GM12878 (cell line): Measurements from ENCODE around the gene CCNL2. TPM values are rescaled to one million over a fixed set of nuclear protein-coding genes. Genes with fewer than 3 reads are reported as not detected.

ENCODE experiments used
- E2F4 ChIP-seq: IDR thresholded peaks from 2 replicates; pipeline ENCODE4 v1.6.1; 2012; ENCODE audit warnings: low read depth, low read length, improper control_type of control experiment
- EED ChIP-seq: sonication (generic); IDR thresholded peaks from 2 replicates; pipeline ENCODE4 v1.6.1; 2016; ENCODE audit warnings: antibody characterized with exemption, low read depth
- HDAC2 ChIP-seq: fragments of 200-600 bp; sonication (generic); IDR thresholded peaks from 2 replicates; pipeline ENCODE4 v1.6.1; 2017
- HDAC6 ChIP-seq: fragments of 200-600 bp; sonication (generic); IDR thresholded peaks from one replicate; pipeline ENCODE4 v1.8.0; 2017; ENCODE audit warnings: antibody characterized with exemption; ENCODE audit not compliant: unreplicated experiment
- KLF5 ChIP-seq: fragments of 450-650 bp; IDR thresholded peaks from 2 replicates; pipeline ENCODE4 v1.6.1; 2014; ENCODE audit warnings: mild to moderate bottlenecking; ENCODE audit not compliant: partially characterized antibody
- MTA3 ChIP-seq: IDR thresholded peaks from 2 replicates; pipeline ENCODE4 v1.6.1; 2012; ENCODE audit warnings: low read length, inconsistent platforms, borderline replicate concordance
- MXI1 ChIP-seq: fragments of 150-350 bp; IDR thresholded peaks from 2 replicates; pipeline ENCODE4 v1.6.1; 2011; ENCODE audit warnings: low read depth, mild to moderate bottlenecking, inconsistent platforms, low read length, improper control_type of control experiment
- NBN ChIP-seq: fragments of 450-650 bp; IDR thresholded peaks from 2 replicates; pipeline ENCODE4 v1.6.1; 2016
- NRF1 ChIP-seq: conservative IDR thresholded peaks from 2 replicates; pipeline ENCODE4 v1.6.1; 2011; ENCODE audit warnings: mild to moderate bottlenecking, low read depth, low read length, improper control_type of control experiment
- POLR2A ChIP-seq: IDR thresholded peaks from 2 replicates; pipeline ENCODE4 v1.6.1; 2011; ENCODE audit warnings: low read depth, mild to moderate bottlenecking, low read length
- POLR2AphosphoS2 ChIP-seq: IDR thresholded peaks from 2 replicates; pipeline ENCODE4 v1.6.1; 2011; ENCODE audit warnings: low read depth, mild to moderate bottlenecking, low read length, improper control_type of control experiment, moderate library complexity
- SMAD5 ChIP-seq: IDR thresholded peaks from 2 replicates; pipeline ENCODE4 v1.6.1; 2016; ENCODE audit warnings: antibody characterized with exemption, low read depth
- SP1 ChIP-seq: IDR thresholded peaks from one replicate; pipeline ENCODE4 v1.6.1; 2011; ENCODE audit warnings: low read depth, low read length
- SRF ChIP-seq, 2 experiments: IDR thresholded peaks; 2 replicates each; pipeline ENCODE4 v1.6.1; 2011; ENCODE audit warnings: low read depth in 2 of 2, low read length in 2 of 2, mild to moderate bottlenecking in 1 of 2, moderate library complexity in 1 of 2
- TCF3 ChIP-seq: IDR thresholded peaks from 2 replicates; pipeline ENCODE4 v1.6.1; 2012; ENCODE audit warnings: low read depth, mild to moderate bottlenecking, low read length, borderline replicate concordance; ENCODE audit not compliant: insufficient read depth
- ZSCAN29 ChIP-seq: fragments of 450-650 bp; IDR thresholded peaks from 2 replicates; pipeline ENCODE4 v1.6.1; 2017; ENCODE audit warnings: mild to moderate bottlenecking, moderate library complexity
- ZZZ3 ChIP-seq: IDR thresholded peaks from 2 replicates; pipeline ENCODE4 v1.6.1; 2011; ENCODE audit warnings: low read depth; ENCODE audit not compliant: control insufficient read depth, insufficient read length
- polyA plus RNA-seq, 11 experiments: library from polyadenylated mRNA; depleted of rRNA in 4 of 11; unstranded in 6 of 11; stranded (reverse) in 5 of 11; fragments of >200 nt; fragmentation: Nextera tagmentation in 4 of 11; fragmentation: Illumina TruSeq in 1 of 11; extraction: Ambion mirVana in 4 of 11; extraction: Trizol in 1 of 11; gene quantifications; 1 replicate in 1 of 11; 2 replicates in 10 of 11; pipeline versions ENCODE4 v1.2.1 to v1.2.3, GENCODE V29; 2011 to 2016; ENCODE audit warnings: inconsistent platforms in 2 of 11, missing spikeins in 2 of 11, low read depth in 1 of 11
- total RNA-seq, 4 experiments: library from RNA; depleted of rRNA in 3 of 4; stranded (reverse); fragments of >200 nt in 3 of 4; fragmentation: Illumina TruSeq in 1 of 4; extraction: Trizol in 1 of 4; gene quantifications; 2 replicates each; pipeline versions ENCODE4 v1.2.1 to v1.2.3, GENCODE V29; 2013 to 2021
- TF ChIP-seq, protein P1 (sequence below): fragments of 150-350 bp; IDR thresholded peaks from 2 replicates; pipeline ENCODE4 v1.6.1; 2014; ENCODE audit warnings: mild to moderate bottlenecking, low read depth, low read length
- TF ChIP-seq, protein P2 (sequence below): fragments of 450-650 bp; IDR thresholded peaks from 2 replicates; pipeline ENCODE4 v1.6.1; 2017; ENCODE audit warnings: mild to moderate bottlenecking
- TF ChIP-seq, protein P3 (sequence below): fragments of 450-650 bp; IDR thresholded peaks from 2 replicates; pipeline ENCODE4 v1.6.1; 2017; ENCODE audit warnings: mild to moderate bottlenecking, low read depth, inconsistent platforms; ENCODE audit not compliant: poor library complexity, severe bottlenecking
- TF ChIP-seq, protein P4 (sequence below): fragments of 450-650 bp; formaldehyde crosslinking; IDR thresholded peaks from 2 replicates; pipeline ENCODE4 v1.5.0; 2022; ENCODE audit warnings: mild to moderate bottlenecking, missing genetic modification characterization

CCNL2 gene
- total and polyA plus RNA-seq, 10 of the 15 experiments (the other 5 are each of a cell fraction or from before 2014, with no cell fraction given): 2.1 to 143 (median 101) TPM

- 0 out of 2 replicates have a peak, but pooled peaks have one; percentile 10 for TF ChIP-seq ZSCAN29
- no peak for TF ChIP-seq E2F4
- peak; percentile 73 for TF ChIP-seq SP1
- TF ChIP-seq NBN: no peak
- peak; percentile 55 for TF ChIP-seq NRF1
- TF ChIP-seq EED: no peak
- no peak for TF ChIP-seq HDAC6
- peak; percentile 90 for TF ChIP-seq SMAD5
- TF ChIP-seq, protein P1, sequence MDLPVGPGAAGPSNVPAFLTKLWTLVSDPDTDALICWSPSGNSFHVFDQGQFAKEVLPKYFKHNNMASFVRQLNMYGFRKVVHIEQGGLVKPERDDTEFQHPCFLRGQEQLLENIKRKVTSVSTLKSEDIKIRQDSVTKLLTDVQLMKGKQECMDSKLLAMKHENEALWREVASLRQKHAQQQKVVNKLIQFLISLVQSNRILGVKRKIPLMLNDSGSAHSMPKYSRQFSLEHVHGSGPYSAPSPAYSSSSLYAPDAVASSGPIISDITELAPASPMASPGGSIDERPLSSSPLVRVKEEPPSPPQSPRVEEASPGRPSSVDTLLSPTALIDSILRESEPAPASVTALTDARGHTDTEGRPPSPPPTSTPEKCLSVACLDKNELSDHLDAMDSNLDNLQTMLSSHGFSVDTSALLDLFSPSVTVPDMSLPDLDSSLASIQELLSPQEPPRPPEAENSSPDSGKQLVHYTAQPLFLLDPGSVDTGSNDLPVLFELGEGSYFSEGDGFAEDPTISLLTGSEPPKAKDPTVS: 0 out of 2 replicates have a peak, but pooled peaks have one; percentile 15
- TF ChIP-seq SRF (IDR thresholded peaks at IDR 0.05; ENCODE audit: low read depth in 2 of 2, low read length in 2 of 2): peak in 1 of 2 experiments; percentile 53; a peak in 1 of 4 replicates
- TF ChIP-seq, protein P2, sequence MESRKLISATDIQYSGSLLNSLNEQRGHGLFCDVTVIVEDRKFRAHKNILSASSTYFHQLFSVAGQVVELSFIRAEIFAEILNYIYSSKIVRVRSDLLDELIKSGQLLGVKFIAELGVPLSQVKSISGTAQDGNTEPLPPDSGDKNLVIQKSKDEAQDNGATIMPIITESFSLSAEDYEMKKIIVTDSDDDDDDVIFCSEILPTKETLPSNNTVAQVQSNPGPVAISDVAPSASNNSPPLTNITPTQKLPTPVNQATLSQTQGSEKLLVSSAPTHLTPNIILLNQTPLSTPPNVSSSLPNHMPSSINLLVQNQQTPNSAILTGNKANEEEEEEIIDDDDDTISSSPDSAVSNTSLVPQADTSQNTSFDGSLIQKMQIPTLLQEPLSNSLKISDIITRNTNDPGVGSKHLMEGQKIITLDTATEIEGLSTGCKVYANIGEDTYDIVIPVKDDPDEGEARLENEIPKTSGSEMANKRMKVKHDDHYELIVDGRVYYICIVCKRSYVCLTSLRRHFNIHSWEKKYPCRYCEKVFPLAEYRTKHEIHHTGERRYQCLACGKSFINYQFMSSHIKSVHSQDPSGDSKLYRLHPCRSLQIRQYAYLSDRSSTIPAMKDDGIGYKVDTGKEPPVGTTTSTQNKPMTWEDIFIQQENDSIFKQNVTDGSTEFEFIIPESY: no peak
- no peak for TF ChIP-seq HDAC2
- TF ChIP-seq, protein P3, sequence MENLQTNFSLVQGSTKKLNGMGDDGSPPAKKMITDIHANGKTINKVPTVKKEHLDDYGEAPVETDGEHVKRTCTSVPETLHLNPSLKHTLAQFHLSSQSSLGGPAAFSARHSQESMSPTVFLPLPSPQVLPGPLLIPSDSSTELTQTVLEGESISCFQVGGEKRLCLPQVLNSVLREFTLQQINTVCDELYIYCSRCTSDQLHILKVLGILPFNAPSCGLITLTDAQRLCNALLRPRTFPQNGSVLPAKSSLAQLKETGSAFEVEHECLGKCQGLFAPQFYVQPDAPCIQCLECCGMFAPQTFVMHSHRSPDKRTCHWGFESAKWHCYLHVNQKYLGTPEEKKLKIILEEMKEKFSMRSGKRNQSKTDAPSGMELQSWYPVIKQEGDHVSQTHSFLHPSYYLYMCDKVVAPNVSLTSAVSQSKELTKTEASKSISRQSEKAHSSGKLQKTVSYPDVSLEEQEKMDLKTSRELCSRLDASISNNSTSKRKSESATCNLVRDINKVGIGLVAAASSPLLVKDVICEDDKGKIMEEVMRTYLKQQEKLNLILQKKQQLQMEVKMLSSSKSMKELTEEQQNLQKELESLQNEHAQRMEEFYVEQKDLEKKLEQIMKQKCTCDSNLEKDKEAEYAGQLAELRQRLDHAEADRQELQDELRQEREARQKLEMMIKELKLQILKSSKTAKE: no peak
- TF ChIP-seq POLR2A: peak; percentile 98
- peak; percentile 93 for TF ChIP-seq POLR2AphosphoS2
- TF ChIP-seq MXI1: peak; percentile 94
- no peak for TF ChIP-seq ZZZ3
- TF ChIP-seq TCF3: 0 out of 2 replicates have a peak, but pooled peaks have one; percentile 11
- peak; percentile 49 for TF ChIP-seq KLF5
- TF ChIP-seq, protein P4, sequence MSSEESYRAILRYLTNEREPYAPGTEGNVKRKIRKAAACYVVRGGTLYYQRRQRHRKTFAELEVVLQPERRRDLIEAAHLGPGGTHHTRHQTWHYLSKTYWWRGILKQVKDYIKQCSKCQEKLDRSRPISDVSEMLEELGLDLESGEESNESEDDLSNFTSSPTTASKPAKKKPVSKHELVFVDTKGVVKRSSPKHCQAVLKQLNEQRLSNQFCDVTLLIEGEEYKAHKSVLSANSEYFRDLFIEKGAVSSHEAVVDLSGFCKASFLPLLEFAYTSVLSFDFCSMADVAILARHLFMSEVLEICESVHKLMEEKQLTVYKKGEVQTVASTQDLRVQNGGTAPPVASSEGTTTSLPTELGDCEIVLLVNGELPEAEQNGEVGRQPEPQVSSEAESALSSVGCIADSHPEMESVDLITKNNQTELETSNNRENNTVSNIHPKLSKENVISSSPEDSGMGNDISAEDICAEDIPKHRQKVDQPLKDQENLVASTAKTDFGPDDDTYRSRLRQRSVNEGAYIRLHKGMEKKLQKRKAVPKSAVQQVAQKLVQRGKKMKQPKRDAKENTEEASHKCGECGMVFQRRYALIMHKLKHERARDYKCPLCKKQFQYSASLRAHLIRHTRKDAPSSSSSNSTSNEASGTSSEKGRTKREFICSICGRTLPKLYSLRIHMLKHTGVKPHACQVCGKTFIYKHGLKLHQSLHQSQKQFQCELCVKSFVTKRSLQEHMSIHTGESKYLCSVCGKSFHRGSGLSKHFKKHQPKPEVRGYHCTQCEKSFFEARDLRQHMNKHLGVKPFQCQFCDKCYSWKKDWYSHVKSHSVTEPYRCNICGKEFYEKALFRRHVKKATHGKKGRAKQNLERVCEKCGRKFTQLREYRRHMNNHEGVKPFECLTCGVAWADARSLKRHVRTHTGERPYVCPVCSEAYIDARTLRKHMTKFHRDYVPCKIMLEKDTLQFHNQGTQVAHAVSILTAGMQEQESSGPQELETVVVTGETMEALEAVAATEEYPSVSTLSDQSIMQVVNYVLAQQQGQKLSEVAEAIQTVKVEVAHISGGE (CRISPR knock-in tag): no peak
- TF ChIP-seq MTA3: no peak
These were observed 7.9 kb upstream of the CCNL2 start, which contains the start of gene MRPL20 (continued) for GRCh38 chr1:1406821-1407635.
